Psoas muscle (tissue), 8 donors: ENCODE results near the gene DUSP10. TPM values are rescaled to one million over a fixed set of nuclear protein-coding genes. Genes with fewer than 3 reads are reported as not detected.

Experiments
- ATAC-seq, 4 donors: fragments of 200-7000 bp; cut with Tn5 transposase; one replicate each; pipeline ENCODE4 v1.9.1; 2020; ENCODE audit warnings: moderate library complexity in 3 of 4, mild to moderate bottlenecking in 2 of 4
- DNase-seq, 2 donors: peaks; one replicate each; pipeline ENCODE4 v3.0.0-alpha.2; 2020
- H3K27ac ChIP-seq: fragments of 200-600 bp; one replicate; pipeline ENCODE4 v1.8.0; 2022
- H3K27me3 ChIP-seq, 3 donors: fragments of 200-600 bp in 1 of 3; one replicate each; pipeline versions ENCODE4 v1.6.1 to v1.8.0; 2013 to 2022; ENCODE audit warnings: low read length in 2 of 3, mild to moderate bottlenecking in 2 of 3, moderate library complexity in 1 of 3; ENCODE audit not compliant: insufficient read depth in 3 of 3
- H3K36me3 ChIP-seq, 2 donors: fragments of 200-600 bp in 1 of 2; one replicate each; pipeline versions ENCODE4 v1.6.1 to v1.8.0; 2013 to 2022; ENCODE audit warnings: low read depth in 1 of 2, mild to moderate bottlenecking in 1 of 2, moderate library complexity in 1 of 2; ENCODE audit not compliant: insufficient read depth in 1 of 2
- H3K4me1 ChIP-seq: fragments of 200-600 bp; one replicate; pipeline ENCODE4 v1.8.0; 2022
- H3K4me3 ChIP-seq: fragments of 200-600 bp; one replicate; pipeline ENCODE4 v1.8.0; 2022; ENCODE audit warnings: mild to moderate bottlenecking
- H3K9me3 ChIP-seq: fragments of 200-600 bp; one replicate; pipeline ENCODE4 v1.8.0; 2022
- WGBS, 3 donors: extraction: QIAGEN DNeasy Blood & Tissue Kit; methylation state at CpG; one replicate each; pipeline versions ENCODE4 v1.1.6 to v1.1.7; 2013; 5-methylcytosine and 5-hydroxymethylcytosine counted together
- intact Hi-C, 2 donors: fragments of 100-400 bp; cut with DNase I; formaldehyde crosslinking; loops; one replicate each; pipeline versions ENCODE4 v1.11.0 to v1.14.2; 2022
- polyA plus RNA-seq, 3 donors: library from polyadenylated mRNA; stranded (reverse); fragments of 200-250 nt; gene quantifications; one replicate each; pipeline ENCODE4 v1.2.3, GENCODE V29; 2013
- total RNA-seq, 4 donors: library from RNA; stranded (reverse); fragmentation: NEBNext Ultra II Directional in 2 of 4; extraction: Animal tissue kit (Norgen Biotek cat#: 25700) in 2 of 4; gene quantifications; one replicate each; pipeline versions ENCODE4 v1.2.1 to v1.2.4, GENCODE V29; 2021 to 2023
- TF ChIP-seq, protein P1 (sequence below): fragments of 200-600 bp; IDR thresholded peaks from one replicate; pipeline ENCODE4 v1.8.0; 2022; ENCODE audit warnings: antibody characterized with exemption
- donor health status: healthy with polysubstance abuse.
- donor health status: DM: no; HTN: no; CAD: no; lungs with moderate emphysema.
- donor health status: Bipolar disorder and iron deficiency.
- donor health status: healthy.
- donor health status: DM: yes; HTN: yes; CAD: no.
- donor health status: DM: no; HTN: no; CAD: no.
- donor health status: DM: no; HTN: no; CAD: no.
- donor health status: DM: yes; HTN: yes; CAD: no.

DUSP10 gene
- total and polyA plus RNA-seq, 7 donors: 4.7 to 15.5 (median 5.9) TPM

- TF ChIP-seq, protein P1, sequence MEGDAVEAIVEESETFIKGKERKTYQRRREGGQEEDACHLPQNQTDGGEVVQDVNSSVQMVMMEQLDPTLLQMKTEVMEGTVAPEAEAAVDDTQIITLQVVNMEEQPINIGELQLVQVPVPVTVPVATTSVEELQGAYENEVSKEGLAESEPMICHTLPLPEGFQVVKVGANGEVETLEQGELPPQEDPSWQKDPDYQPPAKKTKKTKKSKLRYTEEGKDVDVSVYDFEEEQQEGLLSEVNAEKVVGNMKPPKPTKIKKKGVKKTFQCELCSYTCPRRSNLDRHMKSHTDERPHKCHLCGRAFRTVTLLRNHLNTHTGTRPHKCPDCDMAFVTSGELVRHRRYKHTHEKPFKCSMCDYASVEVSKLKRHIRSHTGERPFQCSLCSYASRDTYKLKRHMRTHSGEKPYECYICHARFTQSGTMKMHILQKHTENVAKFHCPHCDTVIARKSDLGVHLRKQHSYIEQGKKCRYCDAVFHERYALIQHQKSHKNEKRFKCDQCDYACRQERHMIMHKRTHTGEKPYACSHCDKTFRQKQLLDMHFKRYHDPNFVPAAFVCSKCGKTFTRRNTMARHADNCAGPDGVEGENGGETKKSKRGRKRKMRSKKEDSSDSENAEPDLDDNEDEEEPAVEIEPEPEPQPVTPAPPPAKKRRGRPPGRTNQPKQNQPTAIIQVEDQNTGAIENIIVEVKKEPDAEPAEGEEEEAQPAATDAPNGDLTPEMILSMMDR: no peak
- Histone ChIP-seq H3K4me3 (no peak overlapping the region), H3K9me3 (no peaks in the 10 kb centered on the region), H3K36me3 (no peaks in the 10 kb centered on the region), H3K27ac (no peak overlapping the region), H3K27me3 (no peaks in the 10 kb centered on the region), H3K4me1 (no peaks in the 10 kb centered on the region)
- DNase-seq (no peak), ATAC-seq (no peak)
- 69 to 76% (median 71%) methylated on average over 6 of the region's 6 CpGs for WGBS, 3 donors
- intact Hi-C loops: no loop called here
Measured at GRCh38 chr1:221783437-221783836, 41.5 kb upstream of the DUSP10 start.

DNA sequence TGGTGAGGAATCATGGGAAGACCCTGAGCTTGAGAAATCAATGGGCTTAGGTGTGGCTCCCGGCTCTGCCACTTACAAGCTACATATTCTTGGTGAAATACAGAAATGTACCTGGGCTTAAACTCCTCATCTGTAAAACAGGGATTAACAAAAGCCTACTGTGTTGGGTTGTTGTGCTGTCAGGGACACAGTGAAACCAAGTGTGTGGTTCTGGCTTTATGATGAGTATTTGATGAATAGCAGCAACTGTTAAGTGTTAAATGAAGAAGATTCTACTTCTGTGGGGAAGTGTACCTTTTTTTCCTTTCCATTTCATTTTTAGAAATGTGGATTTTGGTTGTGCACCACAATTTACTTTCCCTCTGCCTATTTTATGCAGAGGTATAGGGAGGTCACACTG, 41.1 kb upstream of the DUSP10 start:
- Histone ChIP-seq H3K27me3 (no peaks in the 10 kb centered on the region), H3K9me3 (no peaks in the 10 kb centered on the region), H3K4me1 (no peaks in the 10 kb centered on the region), H3K36me3 (no peaks in the 10 kb centered on the region), H3K27ac (no peak overlapping the region), H3K4me3 (no peak overlapping the region)
- DNase-seq (no peak), ATAC-seq (no peak)
- TF ChIP-seq, protein P1: no peak
- intact Hi-C loops: no loop called here
- 86 to 97% (median 94%) methylated on average over 1 of the region's 1 CpG for WGBS, 3 donors

- intact Hi-C loops: no loop called here
- Histone ChIP-seq H3K27ac (no peak overlapping the region), H3K9me3 (no peaks in the 10 kb centered on the region), H3K27me3 (no peaks in the 10 kb centered on the region), H3K36me3 (no peaks in the 10 kb centered on the region), H3K4me3 (no peak overlapping the region), H3K4me1 (no peaks in the 10 kb centered on the region)
- TF ChIP-seq, protein P1: no peak
- WGBS, 3 donors: 47 to 53% (median 52%) methylated on average over 2 of the region's 2 CpGs
- ATAC-seq (no peak), DNase-seq (no peak)
Measured at GRCh38 chr1:221782477-221782876, 40.6 kb upstream of the DUSP10 start.

DNA sequence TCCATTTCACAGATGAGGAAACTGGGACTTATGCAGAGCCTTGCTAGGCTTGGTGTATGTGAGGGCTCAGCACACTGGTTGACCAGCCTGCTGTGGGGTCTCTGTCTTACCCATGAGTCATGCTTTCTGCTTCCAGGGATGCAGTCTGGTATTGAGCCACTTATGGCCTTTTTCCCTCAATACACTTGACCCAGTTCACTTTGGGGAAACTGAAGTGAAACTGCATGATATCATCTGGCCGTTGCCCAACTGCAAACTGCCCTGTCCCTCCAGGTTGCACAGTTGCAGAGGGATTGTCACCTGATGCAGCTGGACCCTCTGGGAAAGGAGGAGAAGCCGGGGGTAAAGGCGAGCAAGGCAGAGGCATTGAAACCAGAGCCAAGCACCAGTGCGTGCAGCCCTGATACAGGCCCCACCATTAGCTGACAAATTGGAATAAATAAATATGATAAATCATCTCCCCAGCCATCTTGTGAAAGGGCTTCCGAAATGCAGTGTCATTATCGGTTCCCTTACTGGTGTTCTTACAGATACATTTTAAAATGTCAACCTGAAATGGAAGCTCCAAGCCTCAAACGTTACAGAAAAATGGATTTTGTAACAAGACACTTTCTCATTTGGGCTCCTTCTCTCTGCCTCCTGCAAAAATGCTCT, 39.3 kb upstream of the DUSP10 start:
- Histone ChIP-seq H3K4me3 (no peak overlapping the region), H3K36me3 (no peaks in the 10 kb centered on the region), H3K9me3 (no peaks in the 10 kb centered on the region), H3K4me1 (no peaks in the 10 kb centered on the region), H3K27ac (no peak overlapping the region), H3K27me3 (no peaks in the 10 kb centered on the region)
- 64 to 76% (median 73%) methylated on average over 7 of the region's 7 CpGs for WGBS, 3 donors
- TF ChIP-seq, protein P1: no peak
- DNase-seq: no peak
- ATAC-seq: no peak
- intact Hi-C loops: no loop called here

GRCh38 chr1:221780175-221780574, 38.3 kb upstream of the DUSP10 start:
- no peaks in the 10 kb centered on the region for H3K27me3 ChIP-seq
- 83 to 92% (median 90%) methylated on average over 7 of the region's 7 CpGs for WGBS, 3 donors
- no peaks in the 10 kb centered on the region for H3K4me1 ChIP-seq
- no peaks in the 10 kb centered on the region for H3K36me3 ChIP-seq
- ATAC-seq (no peak), DNase-seq (no peak)
- no peaks in the 10 kb centered on the region for H3K9me3 ChIP-seq
- intact Hi-C loops: no loop called here
- H3K27ac ChIP-seq: no peak overlapping the region
- TF ChIP-seq, protein P1: no peak
- no peak overlapping the region for H3K4me3 ChIP-seq
